HG03439 (cell line): Measurements from ENCODE around the gene RS1.

Experiments used
- ATAC-seq: cut with Tn5 transposase; IDR thresholded peaks from one replicate; pipeline ENCODE4 v1.9.1; 2021; ENCODE audit warnings: mild to moderate bottlenecking, moderate library complexity; ENCODE audit not compliant: unreplicated experiment

Gene RS1

DNA sequence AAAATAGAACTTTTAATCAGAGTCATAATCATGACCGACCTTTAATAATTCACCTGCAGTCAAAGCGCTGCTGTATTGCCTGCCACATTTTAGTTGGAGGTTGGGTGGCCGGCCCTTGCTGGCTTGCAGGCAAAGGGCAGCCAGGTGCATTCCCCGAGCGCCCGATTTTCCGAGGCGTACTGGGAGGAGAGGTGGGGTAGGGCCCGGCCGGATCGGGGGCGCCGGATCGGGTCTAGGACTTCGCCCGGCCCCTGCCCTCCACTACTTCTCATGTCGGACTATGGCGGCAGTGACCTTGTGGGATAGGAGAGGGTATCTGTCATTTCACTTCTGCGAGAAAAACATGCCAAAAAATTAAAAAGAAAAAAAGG, 2.5 kb upstream of the RS1 start:
- peak; percentile 44 for ATAC-seq

DNA sequence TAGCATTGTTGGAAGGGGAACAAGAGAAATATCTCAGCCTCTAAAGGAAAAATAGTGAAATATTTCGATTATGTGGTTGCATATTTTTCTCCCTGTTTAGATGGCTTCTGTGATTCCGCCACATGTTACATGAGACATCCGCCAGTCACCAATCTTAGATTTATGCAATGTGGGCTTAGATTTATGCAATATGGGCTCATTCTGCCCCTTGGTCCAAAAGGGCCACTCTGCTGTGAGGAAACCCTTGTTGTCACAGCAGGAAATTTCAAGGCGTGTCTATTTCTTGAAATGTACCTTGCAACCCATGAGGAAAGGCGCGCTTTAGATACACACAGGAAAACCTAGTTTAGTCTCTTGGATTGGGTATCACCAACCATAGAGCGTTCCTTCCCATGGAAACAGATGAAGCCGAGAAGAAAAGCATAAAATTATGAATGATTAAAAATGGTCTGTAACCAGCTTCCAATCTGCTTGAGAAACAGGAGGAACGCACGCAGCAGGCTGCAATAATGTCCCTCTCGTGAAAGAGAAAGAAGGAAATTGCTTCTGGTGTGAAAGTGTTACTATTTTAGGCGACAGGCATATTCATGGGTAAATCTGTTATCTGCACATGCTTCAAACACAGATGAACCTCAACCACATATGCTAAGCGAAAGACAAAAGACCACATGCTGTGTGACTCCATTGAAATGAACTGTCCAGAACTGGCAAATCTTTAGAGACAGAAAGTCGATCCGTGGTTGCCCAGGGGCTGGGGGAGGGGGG, 3.7 kb downstream of the RS1 start:
- ATAC-seq, result no peak

- no peak for ATAC-seq
Observed at GRCh38 chrX:18666614-18667013, 5.3 kb downstream of the RS1 start.

- ATAC-seq, result no peak
Observed at GRCh38 chrX:18664947-18665346, 7.0 kb downstream of the RS1 start.

GRCh38 chrX:18661273-18661672, 10.6 kb downstream of the RS1 start:
- no peak for ATAC-seq

- no peak for ATAC-seq
Observed at GRCh38 chrX:18654875-18655836, 16.8 kb downstream of the RS1 start.

DNA sequence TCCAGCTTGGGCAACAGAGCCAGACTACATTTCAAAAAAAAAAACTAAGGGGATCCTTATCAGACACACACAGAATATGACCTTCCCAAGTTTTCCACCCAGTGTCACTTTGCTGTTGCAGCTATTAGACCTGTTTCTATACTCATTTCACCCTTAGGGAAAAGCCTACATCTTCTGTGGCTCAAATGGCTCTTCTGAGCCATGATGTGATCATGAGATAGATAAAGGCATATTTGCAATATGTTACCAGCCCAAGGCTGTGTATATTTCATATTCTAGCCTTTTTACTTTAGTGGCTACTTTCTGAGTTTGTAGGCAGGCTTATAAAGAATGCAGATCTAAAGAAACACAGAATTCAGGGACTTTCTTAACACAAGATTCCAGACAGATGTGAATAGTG, 19.3 kb downstream of the RS1 start:
- no peak for ATAC-seq

GRCh38 chrX:18650662-18651061, 21.2 kb downstream of the RS1 start:
- ATAC-seq, result no peak

DNA sequence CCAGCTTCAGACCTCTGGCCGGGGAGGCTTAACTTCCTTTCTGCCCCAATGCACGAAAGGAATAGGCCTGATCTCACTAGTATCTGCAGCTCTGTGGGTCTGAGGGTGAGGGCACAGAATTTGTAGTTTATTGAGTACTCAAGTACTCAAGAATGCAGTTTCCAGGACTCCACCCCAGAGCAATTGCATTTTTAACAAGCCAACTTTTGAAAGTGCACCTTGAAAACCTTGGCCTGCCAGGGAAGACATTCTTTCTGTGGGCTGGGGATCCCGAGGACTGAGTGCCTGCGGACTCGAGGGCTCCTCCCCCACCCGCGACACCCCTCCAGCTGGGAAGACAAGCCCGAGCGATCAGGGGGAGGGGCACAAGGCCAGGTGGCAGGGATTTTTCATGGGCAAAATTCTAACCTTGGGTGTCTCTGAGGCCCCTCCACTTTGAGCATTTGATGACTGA, 22.4 kb downstream of the RS1 start:
- ATAC-seq, result no peak

DNA sequence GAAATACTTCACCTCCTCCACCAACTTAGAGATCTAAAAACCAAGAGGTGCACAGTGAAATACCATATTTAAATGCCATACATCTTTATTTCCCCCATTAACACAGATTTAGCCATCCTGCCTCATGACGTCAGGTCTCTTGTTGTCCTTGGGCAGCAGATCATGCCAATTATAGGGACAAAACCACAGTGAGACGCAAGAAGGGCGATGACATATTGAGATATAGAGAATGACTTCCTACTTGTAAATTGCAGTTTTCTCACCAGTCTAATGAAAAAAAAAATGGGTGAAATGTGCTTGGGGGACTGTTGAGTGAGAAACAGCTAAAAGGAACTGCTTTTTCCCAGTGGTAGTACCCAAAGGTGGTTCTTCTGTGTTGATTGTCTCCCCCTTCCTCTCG, 24.3 kb downstream of the RS1 start:
- ATAC-seq, result no peak

DNA sequence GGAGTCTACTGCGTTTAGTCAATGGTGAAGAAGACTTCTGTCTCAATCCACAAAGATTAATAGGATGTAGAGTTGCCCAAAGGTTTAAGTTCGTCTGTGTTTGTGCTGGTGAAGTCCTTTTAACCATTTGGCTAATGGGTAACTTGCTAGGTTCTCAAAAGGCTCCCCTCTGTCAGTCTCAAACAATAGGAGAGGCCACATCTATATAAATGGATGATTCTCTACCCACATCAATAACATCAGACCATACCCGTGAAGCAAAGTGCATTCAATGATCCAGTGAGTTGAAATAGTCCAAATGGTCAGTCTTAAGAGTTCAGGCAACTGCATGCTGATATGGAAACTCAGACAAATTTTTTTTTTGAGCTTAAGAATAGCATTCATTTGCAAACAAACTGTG, 28.1 kb downstream of the RS1 start:
- ATAC-seq, result no peak

GRCh38 chrX:18643243-18643642, 28.7 kb downstream of the RS1 start:
- no peak for ATAC-seq

DNA sequence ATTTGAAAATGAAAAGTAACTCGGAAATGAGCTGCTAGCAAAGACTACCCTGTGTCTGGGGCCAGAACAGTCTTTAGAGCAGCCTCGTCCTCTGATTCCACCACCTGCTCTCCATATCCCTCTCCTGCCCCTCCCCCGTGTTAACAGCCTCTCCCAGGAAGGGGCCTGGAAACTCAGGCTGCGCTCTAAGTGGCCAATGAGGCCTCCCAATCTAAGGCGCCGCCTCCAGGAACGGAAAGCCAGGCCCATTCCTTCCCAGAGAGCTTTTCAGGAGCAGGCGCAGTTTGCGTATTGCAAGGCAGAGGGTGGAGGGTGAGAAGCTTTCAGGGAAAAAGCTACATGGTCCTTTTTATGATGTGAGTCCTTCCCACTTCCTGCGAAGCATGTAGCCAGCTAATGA, 31.2 kb downstream of the RS1 start:
- no peak for ATAC-seq

DNA sequence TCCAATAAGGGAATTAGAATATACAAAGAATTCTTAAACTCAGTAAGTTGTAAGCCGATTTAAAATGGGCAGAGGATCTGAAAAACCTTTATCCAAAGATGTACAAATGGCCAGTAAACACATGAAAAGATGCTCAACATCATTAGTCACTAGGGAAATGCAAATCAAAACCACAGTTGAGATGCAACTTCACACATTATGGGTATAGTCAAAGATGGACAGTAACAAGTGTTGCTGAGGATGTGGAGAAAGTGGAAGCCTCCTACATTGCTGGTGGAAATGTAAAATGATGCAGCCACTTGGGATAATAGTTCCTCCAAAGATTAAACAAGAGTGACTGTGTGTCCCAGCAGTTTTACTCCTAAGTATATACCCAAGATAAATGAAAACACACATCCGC, 32.6 kb downstream of the RS1 start:
- ATAC-seq, result no peak

GRCh38 chrX:18638398-18638797, 33.5 kb downstream of the RS1 start:
- ATAC-seq, result no peak

DNA sequence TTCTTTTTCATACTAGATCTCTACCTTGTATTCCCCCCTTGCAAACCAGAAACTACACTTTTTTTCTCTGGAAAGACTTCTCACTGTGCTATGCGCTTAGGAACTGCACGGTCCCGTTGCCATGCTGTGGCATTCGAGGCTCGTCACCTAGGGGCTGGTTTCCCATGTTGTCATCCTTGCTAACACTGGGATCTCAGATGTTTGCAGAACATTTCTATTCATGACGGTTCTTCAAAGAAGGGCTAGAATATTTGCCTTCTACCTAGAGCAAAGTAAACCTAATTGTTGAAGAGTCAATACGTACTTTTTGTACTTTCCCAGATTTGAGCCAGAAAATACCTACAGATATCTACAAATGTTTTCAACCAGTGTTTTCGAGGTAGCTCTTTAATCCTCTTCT, 41.0 kb downstream of the RS1 start:
- no peak for ATAC-seq

GRCh38 chrX:18624599-18624998, 47.3 kb downstream of the RS1 start:
- no peak for ATAC-seq

- ATAC-seq, result no peak
Observed at GRCh38 chrX:18620349-18620748, 51.6 kb downstream of the RS1 start.

DNA sequence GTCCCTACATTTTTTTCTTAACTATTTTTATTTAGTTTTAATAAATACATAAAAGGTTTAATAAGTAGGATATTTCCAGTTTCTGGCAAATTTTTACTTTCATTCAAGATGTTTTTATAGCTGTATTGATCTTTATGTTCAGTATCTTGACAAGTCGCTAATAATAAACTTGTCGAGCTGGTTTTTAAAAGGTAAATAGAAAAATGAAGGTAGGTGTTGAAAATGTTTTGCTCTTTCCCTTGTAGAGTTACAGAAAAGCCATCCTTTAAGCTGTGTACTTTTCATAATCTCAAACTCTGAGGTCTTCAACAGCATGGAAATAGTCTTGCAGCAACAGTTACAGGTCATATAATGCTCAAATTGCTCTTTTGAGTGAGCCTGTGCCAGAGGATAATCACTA, 52.6 kb downstream of the RS1 start:
- ATAC-seq, result no peak

- no peak for ATAC-seq
Observed at GRCh38 chrX:18617407-18617750, 54.5 kb downstream of the RS1 start.

- ATAC-seq, result no peak
Observed at GRCh38 chrX:18616688-18617406, 55.1 kb downstream of the RS1 start.
